NB4 (cell line): ENCODE data around the gene VCX3A.

Experiments
- MYC ChIP-seq: IDR thresholded peaks from 2 replicates; pipeline ENCODE4 v1.6.1; 2011; ENCODE audit warnings: low read depth, low read length
- POLR2A ChIP-seq: IDR thresholded peaks from 2 replicates; pipeline ENCODE4 v1.6.1; 2011; ENCODE audit warnings: mild to moderate bottlenecking; ENCODE audit not compliant: insufficient read length; ENCODE audit errors: extremely low read depth
- TF ChIP-seq, protein P1 (sequence below): IDR thresholded peaks from one replicate; pipeline ENCODE4 v1.5.1; 2012; ENCODE audit warnings: low read depth, low read length
- TF ChIP-seq, protein P2 (sequence below): IDR thresholded peaks from 2 replicates; pipeline ENCODE4 v1.6.1; 2011; ENCODE audit warnings: low read depth, low read length

DNA sequence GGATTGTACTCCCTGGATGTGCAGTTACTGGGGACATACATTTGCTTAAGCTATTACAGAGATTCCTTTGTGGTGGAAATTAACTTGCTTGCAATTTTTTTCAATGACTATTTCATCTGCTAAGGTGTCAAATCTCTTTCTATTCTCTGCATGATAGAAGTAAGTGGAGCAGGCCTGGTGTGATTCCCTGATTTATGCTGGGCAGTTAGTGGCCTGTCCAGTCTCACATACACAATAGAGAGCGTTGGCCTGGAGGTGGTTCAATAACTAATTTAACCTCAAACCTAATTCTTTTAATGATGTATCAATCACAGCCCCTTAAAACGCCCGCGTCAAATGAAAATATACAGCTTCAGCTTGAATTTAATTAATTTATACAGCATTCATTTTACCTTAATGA lies 28.5 kb downstream of the VCX3A start:
- TF ChIP-seq, protein P1, sequence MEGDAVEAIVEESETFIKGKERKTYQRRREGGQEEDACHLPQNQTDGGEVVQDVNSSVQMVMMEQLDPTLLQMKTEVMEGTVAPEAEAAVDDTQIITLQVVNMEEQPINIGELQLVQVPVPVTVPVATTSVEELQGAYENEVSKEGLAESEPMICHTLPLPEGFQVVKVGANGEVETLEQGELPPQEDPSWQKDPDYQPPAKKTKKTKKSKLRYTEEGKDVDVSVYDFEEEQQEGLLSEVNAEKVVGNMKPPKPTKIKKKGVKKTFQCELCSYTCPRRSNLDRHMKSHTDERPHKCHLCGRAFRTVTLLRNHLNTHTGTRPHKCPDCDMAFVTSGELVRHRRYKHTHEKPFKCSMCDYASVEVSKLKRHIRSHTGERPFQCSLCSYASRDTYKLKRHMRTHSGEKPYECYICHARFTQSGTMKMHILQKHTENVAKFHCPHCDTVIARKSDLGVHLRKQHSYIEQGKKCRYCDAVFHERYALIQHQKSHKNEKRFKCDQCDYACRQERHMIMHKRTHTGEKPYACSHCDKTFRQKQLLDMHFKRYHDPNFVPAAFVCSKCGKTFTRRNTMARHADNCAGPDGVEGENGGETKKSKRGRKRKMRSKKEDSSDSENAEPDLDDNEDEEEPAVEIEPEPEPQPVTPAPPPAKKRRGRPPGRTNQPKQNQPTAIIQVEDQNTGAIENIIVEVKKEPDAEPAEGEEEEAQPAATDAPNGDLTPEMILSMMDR: no peak
- TF ChIP-seq POLR2A (no peak), MYC (no peak)
- TF ChIP-seq, protein P2, sequence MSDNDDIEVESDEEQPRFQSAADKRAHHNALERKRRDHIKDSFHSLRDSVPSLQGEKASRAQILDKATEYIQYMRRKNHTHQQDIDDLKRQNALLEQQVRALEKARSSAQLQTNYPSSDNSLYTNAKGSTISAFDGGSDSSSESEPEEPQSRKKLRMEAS: no peak
